GM19238 (cell line): Measurements from ENCODE around the gene CD209.

Experiments
- DNase-seq: peaks from one replicate; pipeline ENCODE4 v3.0.0; 2011; ENCODE audit warnings: low spot score; ENCODE audit not compliant: insufficient read length

CD209 gene

DNA sequence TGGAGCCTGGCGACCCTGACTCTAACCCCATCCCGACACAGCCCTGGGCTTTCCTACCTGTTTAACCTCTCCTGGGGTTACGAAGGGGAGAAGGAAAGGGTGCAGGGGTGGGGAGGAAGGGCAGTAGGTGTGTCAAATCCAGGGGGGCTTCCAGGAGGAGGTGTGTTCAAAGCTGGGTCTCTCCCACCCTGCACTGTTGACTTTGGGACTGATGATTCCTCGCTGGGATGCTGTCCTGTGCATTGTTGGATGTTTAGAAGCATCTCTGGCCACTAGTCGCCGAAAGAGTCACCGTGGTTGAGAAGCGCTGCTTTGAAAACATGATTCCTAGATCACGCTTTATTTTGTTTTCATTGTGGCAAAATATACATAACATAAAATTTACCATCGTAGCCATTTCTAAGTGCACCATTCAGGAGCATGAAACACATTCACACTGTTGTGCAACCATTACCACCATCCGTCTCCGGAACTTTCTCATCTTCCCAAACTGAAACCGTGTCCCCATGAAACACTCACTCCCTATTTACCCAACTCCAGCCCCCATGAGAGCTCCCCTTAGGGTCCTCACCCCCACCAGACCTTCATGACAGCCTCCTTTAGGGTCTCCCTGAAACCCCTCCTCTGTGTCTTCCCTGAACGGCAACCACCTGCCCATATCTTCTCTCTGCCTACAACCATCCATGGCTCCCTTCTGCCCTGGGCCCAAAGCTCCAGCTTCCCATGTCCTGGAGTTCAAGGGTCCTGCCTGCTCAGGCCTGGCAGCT lies 41.0 kb downstream of the CD209 start:
- DNase-seq, result no peak

DNA sequence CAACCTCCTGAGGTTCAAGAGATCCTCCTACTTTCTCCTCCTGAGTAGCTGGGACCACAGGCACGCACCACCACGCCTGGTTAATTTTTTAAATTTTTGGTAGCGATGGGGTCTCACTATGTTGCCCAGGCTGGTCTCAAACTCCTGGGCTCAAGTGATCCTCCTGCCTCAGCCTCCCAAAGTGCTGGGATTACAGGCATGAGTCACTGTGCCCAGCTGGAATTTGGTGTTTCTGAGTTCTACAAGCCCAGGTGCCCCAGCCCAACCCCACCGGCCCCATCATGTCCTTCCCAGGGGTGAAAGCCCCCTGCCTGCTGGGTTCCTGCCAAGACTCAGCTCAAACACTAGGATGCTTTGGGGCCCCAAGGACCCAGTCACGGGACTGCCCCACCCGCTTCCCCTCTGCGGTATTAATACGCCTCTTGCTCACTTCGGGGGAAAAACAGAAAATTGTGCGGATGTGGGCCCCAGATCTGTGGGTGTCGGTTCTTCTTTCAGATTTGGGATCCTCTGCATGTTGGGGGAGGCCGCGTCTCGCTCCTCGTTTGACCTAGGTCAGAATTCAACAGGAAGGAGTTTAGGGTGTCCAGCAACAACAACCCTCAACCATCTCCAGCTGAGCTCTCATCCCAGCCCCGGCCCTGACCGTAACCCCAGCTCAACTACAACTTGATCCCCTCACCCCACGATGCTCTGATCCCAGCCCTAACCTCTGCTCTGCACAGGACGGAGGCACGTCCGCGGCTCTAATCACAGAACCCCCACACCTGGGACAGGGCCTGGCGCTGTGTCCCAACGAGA lies 41.7 kb downstream of the CD209 start:
- peak; percentile 50 for DNase-seq

DNA sequence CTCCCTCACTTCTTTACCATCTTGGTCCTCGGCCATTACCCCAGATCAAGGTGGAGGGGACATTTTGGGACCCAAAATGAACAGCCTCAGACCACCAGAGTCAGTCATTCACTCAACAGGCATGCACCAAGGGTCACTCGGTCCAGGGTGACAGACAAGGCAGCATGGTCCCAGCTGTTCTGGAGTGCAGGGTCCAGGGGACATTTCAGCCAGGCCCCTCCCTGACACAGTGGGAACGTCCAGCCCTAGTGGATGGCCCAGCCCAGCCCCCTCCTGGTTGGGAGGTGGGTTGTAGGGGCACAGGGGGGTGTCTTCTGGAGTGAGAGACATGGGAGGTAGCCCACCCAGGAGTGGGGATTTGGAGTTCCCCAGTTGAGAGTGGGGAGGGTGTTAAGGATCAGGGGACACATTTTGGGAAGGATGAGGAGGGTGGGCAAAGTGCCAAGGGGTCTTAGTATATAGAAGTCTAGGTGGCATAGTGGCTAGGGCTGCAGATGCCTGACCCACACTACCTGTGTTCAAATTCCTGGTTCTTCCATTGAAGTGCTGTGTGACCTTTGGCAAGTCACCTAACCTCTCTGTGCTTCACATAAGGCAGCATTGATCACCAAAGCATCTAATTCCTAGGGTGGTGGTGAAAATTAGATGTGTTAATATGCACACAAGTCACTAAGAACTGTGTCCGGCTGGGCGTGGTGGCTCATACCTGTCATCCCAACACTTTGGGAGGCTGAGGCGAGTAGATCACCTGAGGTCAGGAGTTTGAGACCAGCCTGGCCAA lies 42.9 kb downstream of the CD209 start:
- DNase-seq, result no peak

DNA sequence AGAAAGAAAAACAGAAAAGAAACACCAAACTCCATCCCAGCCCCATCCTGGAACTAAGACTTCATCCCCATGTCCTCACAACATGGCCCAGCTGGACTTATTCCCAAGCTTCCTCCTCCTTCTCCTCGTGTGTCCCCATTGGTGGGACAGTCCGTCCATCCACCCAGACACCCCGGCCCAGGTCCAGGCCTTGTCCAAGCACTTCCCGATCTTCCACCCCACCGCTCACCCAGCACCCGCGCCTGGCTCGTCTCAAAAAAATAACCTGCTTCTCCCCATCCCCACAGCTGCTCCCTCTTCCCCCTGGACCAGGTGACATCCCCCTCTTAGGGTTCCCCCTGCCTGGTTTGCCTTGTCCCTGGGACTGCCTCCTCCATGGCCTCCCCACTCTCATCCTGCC lies 44.0 kb downstream of the CD209 start:
- DNase-seq, result no peak

DNA sequence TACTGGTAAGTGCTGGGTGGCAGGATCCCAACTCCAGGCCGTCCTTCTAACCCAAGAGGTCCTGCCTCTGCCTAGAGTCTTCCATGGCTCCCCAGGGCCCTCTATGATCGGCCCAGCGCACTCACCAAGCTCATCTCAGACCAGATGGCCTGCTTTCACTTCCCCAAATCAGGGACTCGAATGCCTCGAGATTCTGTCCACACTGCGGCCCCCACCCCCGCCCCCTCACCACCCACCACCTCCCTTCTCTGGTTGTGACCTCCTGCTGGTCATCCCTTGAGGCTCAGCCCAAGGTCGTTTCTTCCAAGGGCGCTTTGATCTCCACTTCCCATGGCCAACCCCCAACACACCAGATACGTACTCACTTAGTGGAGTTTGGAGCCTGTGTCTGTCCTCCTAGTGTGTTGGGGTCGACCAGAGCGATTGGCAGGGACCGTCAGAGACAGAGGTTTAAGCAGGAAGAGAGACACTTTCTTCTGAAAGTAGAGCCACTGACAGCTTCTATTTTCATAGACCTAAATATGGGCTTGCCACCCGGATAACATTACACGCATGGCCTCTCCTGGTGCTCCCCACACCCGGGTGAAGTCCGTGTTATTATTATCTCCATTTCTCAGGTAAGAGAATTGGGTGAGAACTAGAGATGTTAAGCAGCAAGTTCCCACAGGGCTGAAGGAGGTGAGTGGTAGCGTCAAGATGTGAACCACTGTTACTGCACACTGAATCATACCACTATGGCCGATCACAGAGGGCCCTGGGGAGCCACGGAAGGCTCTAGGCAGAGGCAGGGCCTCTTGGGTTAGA lies 45.5 kb downstream of the CD209 start, which contains the start of gene FCER2:
Gene FCER2, minus strand, starts transcription at position 478 of the 804 bp plus-strand sequence. CDS start 2,371 bp downstream, outside the sequence.
- DNase-seq, result peak; percentile 58

DNA sequence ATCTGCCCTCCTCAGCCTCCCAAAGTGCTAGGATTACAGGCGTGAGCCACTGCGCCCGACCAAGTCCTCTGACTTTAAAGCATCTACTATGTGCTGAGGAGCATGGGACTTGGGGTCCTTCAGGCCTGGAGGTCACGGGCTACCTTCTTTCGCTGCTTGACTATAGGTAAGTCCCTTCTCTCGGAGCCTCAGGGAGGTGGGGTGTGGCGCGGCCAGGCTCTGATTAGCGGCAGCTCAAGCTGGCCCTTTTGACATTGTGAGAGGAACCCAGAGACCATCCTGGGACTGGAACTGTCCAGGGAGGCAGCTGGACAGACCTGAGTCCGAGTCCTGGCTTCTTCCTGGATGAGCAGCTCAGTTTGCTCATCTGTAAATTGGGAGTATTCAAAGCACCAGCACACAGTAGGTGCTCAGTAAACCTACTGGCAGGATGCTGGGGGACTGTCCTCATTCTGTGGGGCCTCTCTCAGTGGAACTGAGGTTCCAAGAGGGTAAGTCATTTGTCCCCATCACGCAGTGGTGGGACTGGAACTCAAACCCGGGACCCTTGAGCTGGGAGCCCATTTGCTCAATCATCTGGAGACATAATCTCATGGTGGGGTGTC lies 46.2 kb downstream of the CD209 start:
- DNase-seq, result no peak

DNA sequence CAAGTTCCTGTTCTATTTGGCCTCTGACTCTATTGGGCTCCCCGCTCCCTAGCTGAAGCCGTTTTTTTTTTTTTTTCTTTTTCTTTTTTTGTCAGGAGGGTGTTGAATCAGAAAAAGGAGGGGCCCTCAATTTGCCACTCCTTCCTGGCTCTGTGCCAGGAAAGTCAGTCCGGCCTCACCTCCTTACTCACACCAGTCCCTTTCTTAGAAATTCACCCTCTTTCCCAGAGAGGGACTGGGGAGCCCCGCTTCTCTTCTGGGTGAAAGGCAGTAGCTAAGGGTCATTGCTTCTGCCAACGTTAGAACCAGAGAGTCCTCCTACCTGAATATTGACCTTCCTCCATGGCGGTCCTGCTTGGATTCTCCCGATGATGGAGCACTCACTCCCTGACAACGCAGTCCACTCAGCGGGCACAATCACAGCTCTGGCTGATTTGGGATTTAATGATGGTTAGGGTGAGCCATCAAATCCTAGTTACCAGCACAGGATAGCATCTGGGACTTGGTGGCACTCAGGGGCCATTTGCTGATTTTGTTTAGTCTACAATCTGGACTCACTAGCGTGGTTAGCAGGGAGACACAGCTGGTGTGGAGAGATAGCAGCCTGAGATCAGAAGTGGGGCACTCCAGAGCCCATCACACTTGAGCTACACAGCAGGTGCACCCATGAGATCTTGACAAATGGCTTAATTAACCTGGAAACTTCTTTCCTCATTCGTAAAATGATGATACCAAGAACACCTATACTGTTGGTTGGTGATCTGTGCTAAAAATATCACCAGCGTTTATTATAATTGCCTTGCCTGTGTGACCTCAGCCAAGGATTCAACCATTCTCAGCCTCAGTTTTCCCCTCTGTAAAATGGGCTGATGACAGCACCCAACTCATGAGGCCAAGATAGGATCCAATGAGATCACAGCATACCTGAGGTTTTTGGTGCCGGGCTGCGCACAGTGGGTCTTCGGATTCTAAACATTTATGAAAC lies 47.6 kb downstream of the CD209 start:
- no peak for DNase-seq

DNA sequence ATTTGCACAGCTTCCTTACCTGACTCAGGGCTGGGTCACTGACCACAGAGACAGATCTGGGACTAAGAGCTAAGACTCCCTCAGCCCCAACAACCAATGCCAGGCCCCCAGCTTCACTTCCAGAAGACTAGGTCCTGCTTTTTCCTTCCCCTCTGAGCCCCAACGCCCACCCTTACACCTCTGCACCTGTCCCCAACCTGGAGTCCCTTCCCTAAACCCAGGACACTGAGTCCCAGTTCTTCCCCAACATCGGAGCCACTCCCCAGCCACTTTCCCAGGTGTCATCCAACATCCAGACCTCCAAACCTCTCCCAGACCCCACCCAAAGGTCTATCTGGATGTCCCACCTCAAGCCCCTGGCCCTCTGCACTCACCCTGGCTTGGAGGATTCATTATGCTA lies 48.3 kb downstream of the CD209 start:
- DNase-seq, result no peak

DNA sequence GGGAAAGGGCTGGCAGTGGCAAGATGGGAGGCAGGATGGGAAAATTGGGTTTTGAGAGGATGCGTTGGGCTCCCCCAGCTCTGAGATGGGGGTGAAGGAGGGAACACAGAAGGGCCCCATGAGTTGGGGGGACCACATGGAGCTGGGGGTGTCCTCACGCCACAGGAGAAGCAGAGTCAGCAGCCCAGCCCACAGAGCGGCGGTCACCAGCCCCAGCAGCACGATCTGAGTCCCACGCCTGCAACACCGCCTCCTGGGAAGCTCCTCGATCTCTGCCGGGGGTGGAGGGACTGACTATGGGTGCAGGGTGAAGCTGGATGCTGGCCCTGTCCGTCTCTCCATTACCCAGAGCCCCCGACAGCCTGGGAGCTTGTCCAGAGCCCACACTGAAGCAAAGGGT lies 48.8 kb downstream of the CD209 start:
- no peak for DNase-seq

DNA sequence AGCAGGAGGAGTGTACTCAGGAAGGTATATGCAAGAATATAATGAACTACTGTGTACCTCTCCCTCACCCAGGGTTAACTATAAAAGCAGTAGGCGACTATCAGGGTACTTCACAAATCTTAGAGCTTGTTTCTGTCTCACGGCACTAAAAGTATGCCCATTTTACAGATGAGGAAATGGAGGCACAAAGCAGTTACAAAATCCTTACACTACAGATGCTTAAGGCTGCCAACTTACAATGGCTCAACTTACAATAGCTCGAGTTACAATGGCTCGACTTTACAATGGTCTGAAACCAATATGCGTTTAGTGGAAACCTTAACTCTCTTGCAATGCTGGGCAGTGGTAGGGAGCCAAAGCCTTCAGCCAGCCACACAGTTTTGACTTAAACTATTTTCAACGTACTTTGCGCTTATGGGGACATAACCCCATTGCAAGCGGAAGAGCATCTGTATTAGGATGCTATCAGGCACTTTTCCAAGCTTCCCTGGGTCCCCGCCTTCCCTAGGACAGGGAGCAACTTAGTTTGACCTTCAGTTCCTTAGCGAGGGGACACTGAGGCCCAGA lies 49.5 kb downstream of the CD209 start:
- DNase-seq, result no peak

DNA sequence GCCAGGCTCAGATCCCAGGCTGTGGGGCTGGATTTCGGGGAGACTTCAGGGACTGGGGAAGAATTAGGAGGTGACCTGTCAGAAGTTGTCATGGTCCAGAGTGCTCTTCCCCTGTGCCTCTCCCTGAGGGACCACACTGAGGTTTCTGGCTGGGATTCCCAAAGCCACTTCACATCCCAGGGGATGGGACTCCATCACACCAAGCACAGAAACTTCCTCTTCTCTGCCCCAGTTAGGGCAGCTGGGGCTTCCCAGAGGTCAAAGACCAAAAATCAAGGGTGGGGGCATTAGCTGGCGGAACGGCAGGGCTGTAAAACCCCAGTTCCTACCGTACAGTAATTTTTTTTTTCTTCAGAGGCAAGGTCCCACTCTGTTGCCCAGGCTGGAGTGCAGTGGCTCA lies 52.8 kb downstream of the CD209 start:
- no peak for DNase-seq

DNA sequence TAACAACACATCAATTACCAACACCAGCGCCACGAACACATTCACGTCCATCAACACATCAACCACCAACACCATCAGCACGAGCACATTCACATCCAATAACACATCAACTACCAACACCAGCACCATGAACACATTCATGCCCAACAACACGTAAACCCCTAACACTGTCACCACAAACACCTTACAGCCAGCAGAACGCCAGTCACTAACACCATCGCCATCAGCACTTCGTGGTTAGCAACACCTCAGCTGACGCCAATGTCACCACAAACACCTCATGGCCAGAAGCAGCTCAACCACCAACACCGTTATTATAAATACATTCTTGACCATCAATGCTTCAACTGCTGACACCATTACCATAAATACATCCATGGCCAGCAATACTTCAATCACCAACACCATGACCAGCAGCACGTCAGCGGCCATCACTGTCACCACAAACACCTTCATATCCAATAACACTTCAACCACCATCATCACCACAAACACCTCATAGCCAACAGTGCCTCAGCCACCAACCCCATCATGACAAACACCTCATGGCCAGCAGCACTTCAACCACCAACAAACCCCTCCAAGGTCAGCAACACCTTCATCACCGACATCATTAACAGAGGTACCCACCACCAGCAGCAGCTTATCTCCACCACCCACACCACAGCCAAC lies 54.8 kb downstream of the CD209 start:
- no peak for DNase-seq

DNA sequence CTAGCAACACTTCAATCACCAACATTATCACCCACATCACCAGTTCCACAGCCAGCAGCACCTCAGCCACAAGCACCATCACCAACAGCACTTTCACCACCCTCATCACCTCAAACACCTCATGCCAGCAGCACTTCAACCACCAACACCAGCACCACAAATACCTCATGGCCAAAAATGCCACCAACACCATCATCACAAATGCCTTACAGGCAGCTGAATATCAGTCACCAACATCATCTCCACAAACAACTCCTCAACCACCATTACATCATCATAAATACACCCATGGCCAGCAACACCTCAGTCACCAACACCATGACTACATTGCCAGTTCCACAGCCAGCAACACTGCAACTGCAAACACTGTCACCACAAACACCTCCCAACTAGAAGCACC lies 55.8 kb downstream of the CD209 start:
- no peak for DNase-seq

DNA sequence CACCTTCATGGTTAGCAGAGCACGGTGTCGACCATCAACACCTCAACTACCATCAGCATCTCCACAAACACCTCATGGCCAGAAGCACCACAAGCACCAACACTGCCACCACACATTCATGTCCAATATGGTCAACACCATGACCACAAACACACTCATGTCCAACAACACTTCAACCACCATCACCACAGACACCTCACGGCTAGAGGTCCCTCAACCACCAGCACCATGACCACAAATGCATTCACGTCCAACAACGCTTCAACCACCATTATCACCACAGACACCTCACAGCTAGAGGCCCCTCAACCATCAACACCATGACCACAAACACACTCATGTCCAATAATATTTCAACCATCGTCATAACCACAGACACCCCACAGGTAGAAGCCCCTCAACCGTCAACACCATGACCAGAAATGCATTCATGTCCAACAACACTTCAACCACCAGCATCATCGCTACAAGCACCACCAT lies 56.5 kb downstream of the CD209 start:
- no peak for DNase-seq
